Astrocyte (in vitro differentiated cells and primary cell): Measurements from ENCODE around the gene DYRK3. TPM values are rescaled to one million over a fixed set of nuclear protein-coding genes. Genes with fewer than 3 reads are reported as not detected.
A peak's percentile ranks its signal among the peaks of the same experiment; 100 is the strongest.

Experiments used
- DNase-seq: peaks from one replicate; pipeline ENCODE4 v3.0.0-alpha.2; 2010; ENCODE audit warnings: low read depth
- FAIRE-seq: peaks from 2 replicates; lab custom pipeline; 2011; peaks lifted over from hg19 to GRCh38; lab: Jason Lieb, UNC
- H2AFZ ChIP-seq: 2 replicates; pipeline ENCODE4 v1.6.0; 2012; ENCODE audit warnings: low read depth, low read length, inconsistent platforms
- H3K27ac ChIP-seq: 2 replicates; pipeline ENCODE4 v1.5.1; 2011; ENCODE audit warnings: low read depth, low read length, inconsistent platforms
- H3K27me3 ChIP-seq: 2 replicates; pipeline ENCODE4 v1.6.0; 2011; ENCODE audit warnings: low read length, inconsistent platforms; ENCODE audit not compliant: insufficient read depth
- H3K36me3 ChIP-seq: 2 replicates; pipeline ENCODE4 v1.5.1; 2011; ENCODE audit warnings: low read length, inconsistent platforms; ENCODE audit not compliant: insufficient read depth
- H3K4me1 ChIP-seq: 2 replicates; pipeline ENCODE4 v1.5.1; 2011; ENCODE audit warnings: low read length, inconsistent platforms; ENCODE audit not compliant: insufficient read depth
- H3K4me2 ChIP-seq: 2 replicates; pipeline ENCODE4 v1.6.0; 2012; ENCODE audit warnings: low read length, inconsistent platforms
- H3K4me3 ChIP-seq: 2 replicates; pipeline ENCODE4 v1.5.1; 2011; ENCODE audit warnings: low read depth, mild to moderate bottlenecking, low read length, inconsistent platforms; ENCODE audit not compliant: insufficient read depth
- H3K79me2 ChIP-seq: 2 replicates; pipeline ENCODE4 v1.6.0; 2012; ENCODE audit warnings: mild to moderate bottlenecking, low read length, inconsistent platforms; ENCODE audit not compliant: insufficient read depth
- H3K9ac ChIP-seq: 2 replicates; pipeline ENCODE4 v1.6.0; 2012; ENCODE audit warnings: mild to moderate bottlenecking, low read length, inconsistent platforms
- H3K9me3 ChIP-seq: 2 replicates; pipeline ENCODE4 v1.5.1; 2012; ENCODE audit warnings: low read depth, mild to moderate bottlenecking, low read length, inconsistent platforms; ENCODE audit not compliant: insufficient read depth
- H4K20me1 ChIP-seq: 2 replicates; pipeline ENCODE4 v1.6.0; 2012; ENCODE audit warnings: low read length, inconsistent platforms; ENCODE audit not compliant: insufficient read depth
- H3K27ac Mint-ChIP-seq: one replicate; pipeline ENCODE4 v1.8.0; 2021; ENCODE audit warnings: mild to moderate bottlenecking, mixed read lengths; ENCODE audit not compliant: unreplicated experiment
- H3K27me3 Mint-ChIP-seq: one replicate; pipeline ENCODE4 v1.8.0; 2021; ENCODE audit warnings: low read depth, mixed read lengths; ENCODE audit not compliant: unreplicated experiment
- H3K36me3 Mint-ChIP-seq: one replicate; pipeline ENCODE4 v1.8.0; 2021; ENCODE audit warnings: low read depth, mixed read lengths; ENCODE audit not compliant: unreplicated experiment
- H3K4me1 Mint-ChIP-seq: one replicate; pipeline ENCODE4 v1.8.0; 2021; ENCODE audit warnings: low read depth, mixed read lengths; ENCODE audit not compliant: unreplicated experiment
- H3K4me3 Mint-ChIP-seq: one replicate; pipeline ENCODE4 v1.8.0; 2021; ENCODE audit warnings: mild to moderate bottlenecking, moderate library complexity, mixed read lengths; ENCODE audit not compliant: unreplicated experiment
- H3K9me3 Mint-ChIP-seq: one replicate; pipeline ENCODE4 v1.8.0; 2021; ENCODE audit warnings: mild to moderate bottlenecking, mixed read lengths; ENCODE audit not compliant: unreplicated experiment
- EZH2 ChIP-seq: IDR thresholded peaks from 2 replicates; pipeline ENCODE4 v1.6.1; 2012; ENCODE audit warnings: mild to moderate bottlenecking, low read length, inconsistent platforms; ENCODE audit not compliant: insufficient read depth
- total RNA-seq: library from RNA; stranded (reverse); gene quantifications from 2 replicates; pipeline ENCODE4 v1.2.1, GENCODE V29; 2021
- TF ChIP-seq, protein P1 (sequence below): IDR thresholded peaks from 2 replicates; pipeline ENCODE4 v1.5.1; 2011; ENCODE audit warnings: low read depth, mild to moderate bottlenecking, inconsistent platforms, low read length, moderate library complexity; ENCODE audit not compliant: insufficient read depth

Gene DYRK3
- total RNA-seq, 1 donor from 2014 or later, result 8.2 TPM

DNA sequence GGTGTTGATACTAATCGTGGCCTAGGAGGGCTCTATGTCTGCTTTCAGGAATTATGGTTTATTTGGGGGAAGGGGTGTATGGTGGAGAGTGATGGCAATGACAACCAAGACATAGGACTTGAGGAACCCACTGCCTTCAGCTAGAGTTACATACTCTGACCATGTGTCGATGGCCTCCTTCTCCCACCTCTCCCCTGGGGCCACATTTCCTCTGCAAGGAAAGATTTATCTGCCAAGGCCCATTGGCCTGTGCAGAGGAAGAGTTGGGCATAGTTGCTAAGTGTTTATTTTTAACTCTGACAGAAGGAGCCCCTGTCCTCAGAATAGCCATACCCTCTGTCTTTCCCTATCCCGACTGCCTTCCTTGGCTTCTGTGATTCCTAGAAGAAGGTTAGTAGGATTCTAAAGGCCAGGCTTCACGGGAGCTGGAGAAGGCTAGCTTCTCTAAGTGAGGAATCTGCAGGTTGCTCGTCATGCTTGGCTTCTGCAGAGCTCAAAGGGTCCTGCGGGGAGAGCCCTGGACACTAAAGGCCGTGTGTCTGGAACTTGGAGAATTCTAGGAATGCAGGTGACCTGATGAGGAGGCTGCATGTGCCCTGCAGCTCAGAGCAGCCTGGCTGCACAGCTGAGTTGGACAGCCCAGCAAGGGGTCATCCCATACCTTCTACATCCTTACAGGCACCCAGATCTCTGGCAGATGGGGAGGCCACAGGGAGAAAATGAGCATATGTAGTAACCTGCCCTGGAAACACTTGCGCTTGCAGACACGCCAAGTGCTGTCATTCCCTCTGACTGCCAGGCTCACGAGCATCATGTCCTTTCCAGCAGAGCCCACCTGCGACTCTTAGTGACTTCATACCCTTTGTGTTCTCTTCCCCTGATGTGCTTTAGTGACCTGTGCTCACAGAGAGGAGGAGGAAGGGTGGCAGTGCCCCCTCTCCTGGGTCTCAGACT is 59.1 kb downstream of the DYRK3 start:
- Histone ChIP-seq H2AFZ (no peak overlapping the region), H3K27me3 (no peaks in the 10 kb centered on the region), H3K27ac (peak overlapping the region; percentile 86), H3K36me3 (no peaks in the 10 kb centered on the region), H3K4me3 (no peak overlapping the region), H3K79me2 (peaks cover 99% of the 10 kb centered on the region), H3K4me1 (peaks cover 29% of the 10 kb centered on the region), H4K20me1 (peaks cover 99% of the 10 kb centered on the region), H3K4me2 (peak overlapping the region; percentile 88), H3K9me3 (no peaks in the 10 kb centered on the region), H3K9ac (no peak overlapping the region)
- Mint-ChIP-seq H3K27me3 (no peaks in the 10 kb centered on the region), H3K4me1 (peaks cover 60% of the 10 kb centered on the region), H3K9me3 (no peaks in the 10 kb centered on the region), H3K4me3 (no peak overlapping the region), H3K36me3 (peaks cover 11% of the 10 kb centered on the region), H3K27ac (peak overlapping the region; percentile 13)
- no peak for TF ChIP-seq EZH2
- TF ChIP-seq, protein P1, sequence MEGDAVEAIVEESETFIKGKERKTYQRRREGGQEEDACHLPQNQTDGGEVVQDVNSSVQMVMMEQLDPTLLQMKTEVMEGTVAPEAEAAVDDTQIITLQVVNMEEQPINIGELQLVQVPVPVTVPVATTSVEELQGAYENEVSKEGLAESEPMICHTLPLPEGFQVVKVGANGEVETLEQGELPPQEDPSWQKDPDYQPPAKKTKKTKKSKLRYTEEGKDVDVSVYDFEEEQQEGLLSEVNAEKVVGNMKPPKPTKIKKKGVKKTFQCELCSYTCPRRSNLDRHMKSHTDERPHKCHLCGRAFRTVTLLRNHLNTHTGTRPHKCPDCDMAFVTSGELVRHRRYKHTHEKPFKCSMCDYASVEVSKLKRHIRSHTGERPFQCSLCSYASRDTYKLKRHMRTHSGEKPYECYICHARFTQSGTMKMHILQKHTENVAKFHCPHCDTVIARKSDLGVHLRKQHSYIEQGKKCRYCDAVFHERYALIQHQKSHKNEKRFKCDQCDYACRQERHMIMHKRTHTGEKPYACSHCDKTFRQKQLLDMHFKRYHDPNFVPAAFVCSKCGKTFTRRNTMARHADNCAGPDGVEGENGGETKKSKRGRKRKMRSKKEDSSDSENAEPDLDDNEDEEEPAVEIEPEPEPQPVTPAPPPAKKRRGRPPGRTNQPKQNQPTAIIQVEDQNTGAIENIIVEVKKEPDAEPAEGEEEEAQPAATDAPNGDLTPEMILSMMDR, result no peak
- no peak for FAIRE-seq
- DNase-seq, result no peak

DNA sequence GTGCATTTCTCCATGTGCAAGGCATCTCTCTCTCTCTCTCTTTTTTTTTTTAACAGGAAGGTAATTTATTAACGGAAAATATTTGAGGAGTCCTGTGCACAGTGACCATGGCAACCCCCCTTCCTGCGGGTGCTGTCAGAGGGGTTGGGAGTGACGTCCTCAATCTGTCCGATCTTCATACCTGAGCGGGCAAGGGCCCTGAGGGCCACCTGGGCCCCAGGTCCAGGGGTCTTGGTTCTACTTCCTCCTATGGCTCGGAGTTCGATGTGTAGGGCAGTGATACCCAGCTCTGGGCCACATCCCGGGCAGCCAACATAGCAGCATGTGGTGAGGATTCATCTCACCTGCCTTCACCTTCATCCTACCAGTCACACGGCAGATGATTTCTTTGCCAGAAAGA is 60.4 kb downstream of the DYRK3 start:
- H3K9me3 ChIP-seq, result no peaks in the 10 kb centered on the region
- Mint-ChIP-seq H3K27me3 (no peaks in the 10 kb centered on the region), H3K4me3 (no peak overlapping the region), H3K9me3 (no peaks in the 10 kb centered on the region), H3K36me3 (peaks cover 9% of the 10 kb centered on the region), H3K4me1 (peaks cover 58% of the 10 kb centered on the region), H3K27ac (no peak overlapping the region)
- H3K27ac ChIP-seq, result no peak overlapping the region
- TF ChIP-seq, protein P1, result no peak
- no peak for TF ChIP-seq EZH2
- H3K36me3 ChIP-seq, result no peaks in the 10 kb centered on the region
- no peaks in the 10 kb centered on the region for H3K27me3 ChIP-seq
- DNase-seq (no peak), FAIRE-seq (no peak)
- H4K20me1 ChIP-seq, result peaks cover 99% of the 10 kb centered on the region
- no peak overlapping the region for H3K4me3 ChIP-seq
- peaks cover 29% of the 10 kb centered on the region for H3K4me1 ChIP-seq
- peaks cover 99% of the 10 kb centered on the region for H3K79me2 ChIP-seq
- H3K4me2 ChIP-seq, result no peak overlapping the region
- H2AFZ ChIP-seq, result no peak overlapping the region
- no peak overlapping the region for H3K9ac ChIP-seq
